ENCODE measurements around the gene WWOX. TPM values are rescaled to one million over a fixed set of nuclear protein-coding genes. Genes with fewer than 3 reads are reported as not detected.

The WWOX gene
- total and polyA plus RNA-seq, 2 of the 4 experiments (the other 2 are of a cell fraction): 2.7 to 5.4 TPM

DNA sequence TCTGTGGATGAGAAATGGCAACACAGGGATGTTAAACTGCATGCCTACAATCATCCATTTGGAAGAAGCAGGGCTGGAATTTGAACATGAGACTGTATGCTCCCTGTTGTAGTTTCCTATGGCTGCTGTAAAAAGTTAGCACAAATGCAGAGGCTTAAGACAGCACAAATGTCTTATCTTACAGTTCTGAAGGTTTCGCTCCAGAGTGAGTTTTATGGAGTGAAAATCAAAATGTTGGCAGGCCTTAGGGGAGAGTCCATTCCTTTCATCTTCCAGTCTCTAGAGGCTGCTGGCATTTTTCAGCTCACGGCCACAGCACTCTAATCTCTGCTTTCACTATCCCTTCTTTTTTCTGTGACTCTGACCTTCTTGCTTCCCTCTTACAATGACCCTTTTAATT is 660.1 kb downstream of the WWOX start:
- TF ChIP-seq MXI1 (IDR thresholded peaks at IDR 0.05; ENCODE audit: borderline replicate concordance, low read depth, low read length) (no peak), RCOR1 (IDR thresholded peaks at IDR 0.05; ENCODE audit: insufficient replicate concordance, low read length) (no peak), MAFK (IDR thresholded peaks at IDR 0.05; ENCODE audit: low read depth, low read length) (no peak), POLR2A (IDR thresholded peaks at IDR 0.05; ENCODE audit: low read depth, low read length) (no peak), FOS (IDR thresholded peaks at IDR 0.05; ENCODE audit: low read depth, low read length) (no peak), CTCF (conservative IDR thresholded peaks at IDR 0.05; ENCODE audit: low read depth, low read length) (no peak)

More for the DNA sequence above, 660.1 kb downstream of the WWOX start:
- ATAC-seq (ENCODE audit: low read depth): no peak
- H3K4ac ChIP-seq (ENCODE audit: low read depth, low read length): no peak overlapping the region
- H2AK5ac ChIP-seq (ENCODE audit: low read depth, low read length): no peak overlapping the region
- no peak overlapping the region for H2BK120ac ChIP-seq (ENCODE audit: low read depth, low read length)
- no peak overlapping the region for H3K27ac ChIP-seq (ENCODE audit: insufficient read depth, low read length)
- no peak for DNase-seq
- in situ Hi-C loops (cut with MboI; ENCODE audit: low sequenced_read_pairs) (no loop called here), intact Hi-C loops (cut with micrococcal nuclease) (no loop called here), dilution Hi-C loops (cut with HindIII; ENCODE audit: low sequenced_read_pairs, unreplicated experiment) (no loop called here)
- ChIA-PET CTCF (no interaction called here), POLR2A (ENCODE audit: unreplicated experiment) (no interaction called here)
- no peaks in the 10 kb centered on the region for H3K36me3 ChIP-seq (ENCODE audit: control insufficient read depth, insufficient read depth, low read length)
- no peaks in the 10 kb centered on the region for H3K27me3 ChIP-seq (ENCODE audit: control insufficient read depth, insufficient read depth, low read length)
- H2AFZ ChIP-seq (replicated peaks; ENCODE audit: low read length, poor library complexity): no peak overlapping the region
- H4K5ac ChIP-seq (ENCODE audit: low read depth, low read length): no peak overlapping the region
- no peak overlapping the region for H3K4me2 ChIP-seq (ENCODE audit: low read depth, low read length)
- H3K4me3 ChIP-seq (ENCODE audit: insufficient read depth, low read depth, low read length): no peak overlapping the region
- H2BK15ac ChIP-seq (ENCODE audit: low read depth, low read length): no peak overlapping the region
- H2AK9ac ChIP-seq (replicated peaks; ENCODE audit: low read depth, low read length, poor library complexity): no peak overlapping the region
- no peak overlapping the region for H4K8ac ChIP-seq (ENCODE audit: low read depth in 2 of 2, low read length in 2 of 2)
- H3K9me3 ChIP-seq (ENCODE audit: control insufficient read depth, insufficient read depth, low read length): peaks cover 12% of the 10 kb centered on the region
- no peak overlapping the region for H2BK5ac ChIP-seq (ENCODE audit: low read depth, low read length, poor library complexity, severe bottlenecking)
- no CpG with 5 or more reads among the region's 2 CpGs for WGBS, 2 experiments (ENCODE audit: extremely low coverage in 2 of 2, insufficient read length in 1 of 2)
- no peak overlapping the region for H3K9ac ChIP-seq (ENCODE audit: low read depth, low read length)
- no peak overlapping the region for H4K91ac ChIP-seq (ENCODE audit: insufficient read depth, low read depth, low read length)
- no peak overlapping the region for H2BK20ac ChIP-seq (ENCODE audit: low read depth, low read length)
- no peaks in the 10 kb centered on the region for H3K79me1 ChIP-seq (ENCODE audit: low read depth in 1 of 2, low read length in 2 of 2)
- no peak overlapping the region for H3K23ac ChIP-seq (ENCODE audit: low read depth, low read length)
- no TSS peak for BruUV-seq (replicated peaks)
- no peaks in the 10 kb centered on the region for H3K4me1 ChIP-seq (ENCODE audit: control insufficient read depth, insufficient read depth, low read length)
- H3K14ac ChIP-seq (replicated peaks; ENCODE audit: low read depth, low read length): no peak overlapping the region
- no peak overlapping the region for H3K56ac ChIP-seq (ENCODE audit: extremely low read depth, insufficient read depth, low read length)
- H4K20me1 ChIP-seq (ENCODE audit: insufficient read depth, low read length): no peaks in the 10 kb centered on the region
- H3K18ac ChIP-seq (ENCODE audit: low read depth, low read length): no peak overlapping the region
- H3K9me1 ChIP-seq (ENCODE audit: insufficient read depth, low read length): no peaks in the 10 kb centered on the region
